GM21526 (cell line): Measurements from ENCODE around the gene DENND4B.

ENCODE experiments used
- ATAC-seq: cut with Tn5 transposase; IDR thresholded peaks from one replicate; pipeline ENCODE4 v1.9.1; 2021; ENCODE audit warnings: moderate library complexity; ENCODE audit not compliant: unreplicated experiment, low FRiP score

DENND4B gene

GRCh38 chr1:153945795-153946621 is 510 bp downstream of the DENND4B start:
- ATAC-seq, result peak; percentile 47

DNA sequence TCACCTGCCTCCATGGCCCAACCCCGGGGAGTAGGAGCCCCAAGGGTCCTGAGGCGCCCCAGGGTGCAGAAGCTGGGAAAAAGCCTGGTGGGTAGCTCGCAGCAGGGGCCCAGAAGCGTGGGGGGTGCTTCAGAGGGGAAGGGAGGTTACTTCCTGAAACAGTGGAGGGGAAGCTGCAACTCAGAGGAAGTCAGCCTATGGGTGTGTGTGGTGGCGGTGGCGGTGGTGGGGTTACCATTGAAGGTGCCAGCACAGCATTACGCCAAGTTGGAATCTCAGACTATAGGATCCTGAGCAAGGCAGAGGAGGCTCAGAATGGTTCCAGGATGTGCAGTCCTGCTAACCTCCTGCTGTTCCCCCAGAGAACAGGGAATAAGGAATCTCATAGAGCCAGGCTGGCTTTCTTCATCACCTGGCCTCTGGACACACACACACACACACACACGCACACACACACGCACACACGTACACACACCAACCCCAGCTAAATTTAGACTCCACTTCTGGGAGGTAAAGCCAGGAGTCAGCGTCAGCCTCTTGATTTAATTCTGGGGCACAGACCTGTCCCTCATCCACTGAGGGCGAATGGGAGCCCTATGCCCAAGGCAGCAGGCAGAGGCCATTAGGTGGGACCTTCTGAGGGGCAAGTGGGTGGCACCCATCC is 1.3 kb downstream of the DENND4B start:
- ATAC-seq, result peak; percentile 27

DNA sequence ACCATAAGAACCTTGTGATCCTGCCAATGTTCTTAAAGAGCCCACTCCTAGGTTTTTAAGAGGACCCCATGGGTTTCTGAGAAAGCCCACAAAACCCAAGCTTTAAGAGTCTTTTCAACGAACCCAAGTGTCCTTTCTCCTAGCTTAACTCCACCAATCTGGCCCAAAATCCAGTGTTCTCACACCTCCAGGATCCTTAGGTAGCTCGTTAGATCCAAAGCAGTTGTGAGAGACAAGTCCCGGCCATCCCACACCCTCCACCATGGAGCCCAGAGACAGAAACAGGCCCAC is 1.7 kb downstream of the DENND4B start:
- no peak for ATAC-seq

DNA sequence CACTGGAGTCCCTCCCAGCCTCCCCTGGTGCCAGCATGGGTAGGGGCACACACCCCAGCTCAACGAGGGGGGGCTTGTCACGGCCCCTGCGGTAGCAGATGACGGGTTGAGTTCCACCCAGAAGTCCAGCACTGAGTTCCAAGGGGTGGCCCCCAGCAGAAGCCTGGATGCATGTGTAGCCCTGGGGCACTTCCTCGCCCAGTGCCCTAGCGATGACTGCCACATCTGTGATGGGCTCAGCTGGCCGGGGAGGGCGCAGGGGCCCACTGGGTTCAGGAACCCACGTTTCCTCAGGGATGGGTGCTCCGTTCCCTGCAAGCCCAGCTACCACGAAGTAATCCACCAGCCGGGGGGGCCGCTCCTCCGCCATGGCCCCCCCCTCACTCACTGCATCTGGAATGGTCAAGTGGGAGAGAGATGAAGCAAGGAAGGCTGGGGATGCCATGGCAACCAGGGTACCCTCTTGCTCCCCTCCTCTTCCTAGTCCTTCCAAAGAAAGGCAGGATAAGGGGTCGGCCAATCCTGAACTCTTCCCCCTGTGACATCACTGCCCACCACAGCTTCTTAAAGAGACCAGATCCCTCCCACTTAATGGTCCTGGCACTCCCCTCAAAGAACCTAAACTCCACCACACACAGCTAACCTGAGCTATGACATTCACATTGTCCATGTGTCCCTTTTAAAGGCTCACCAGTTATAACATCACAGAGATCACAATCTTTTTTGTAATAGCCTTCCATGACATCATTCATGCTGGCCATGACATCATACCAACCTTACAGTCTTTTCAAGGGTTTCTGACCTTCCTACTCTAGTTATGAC is 2.3 kb downstream of the DENND4B start:
- ATAC-seq, result no peak

DNA sequence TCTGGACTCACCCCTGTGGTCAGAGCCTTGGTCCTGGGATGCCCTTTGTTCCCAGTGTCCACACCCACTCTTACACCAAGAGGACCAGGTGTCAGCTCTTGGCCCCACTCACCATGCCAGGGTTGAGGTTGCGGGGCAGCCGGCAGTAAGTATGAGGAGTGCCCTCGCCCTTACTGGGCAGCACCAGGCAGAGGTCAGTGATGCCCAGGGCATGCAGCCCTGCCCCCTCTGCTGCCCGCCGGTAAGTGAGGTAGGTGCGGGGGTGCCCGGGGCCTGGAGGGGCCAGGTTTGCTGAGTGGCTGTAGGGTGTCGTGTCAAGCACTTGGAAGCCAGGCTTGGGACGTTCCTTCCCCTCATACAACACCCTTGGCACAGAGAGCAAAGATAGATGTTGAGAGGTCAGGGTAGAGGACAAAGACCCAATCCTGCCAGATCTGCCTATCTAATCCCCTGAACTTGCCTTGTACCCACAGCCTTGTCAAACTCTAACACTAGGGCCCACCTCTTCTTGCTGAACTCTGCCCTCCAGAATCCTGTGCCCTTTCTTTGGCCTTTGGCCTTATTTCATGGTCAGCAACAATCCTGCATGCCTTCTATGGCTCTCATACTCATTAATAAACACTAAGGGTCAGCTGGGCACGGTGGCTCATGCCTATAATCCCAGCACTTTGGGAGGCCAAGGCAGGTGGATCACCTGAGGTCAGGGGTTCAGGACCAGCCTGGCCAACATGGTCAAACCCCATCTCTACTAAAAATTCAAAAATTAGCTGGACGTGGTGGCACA is 3.6 kb downstream of the DENND4B start:
- no peak for ATAC-seq

DNA sequence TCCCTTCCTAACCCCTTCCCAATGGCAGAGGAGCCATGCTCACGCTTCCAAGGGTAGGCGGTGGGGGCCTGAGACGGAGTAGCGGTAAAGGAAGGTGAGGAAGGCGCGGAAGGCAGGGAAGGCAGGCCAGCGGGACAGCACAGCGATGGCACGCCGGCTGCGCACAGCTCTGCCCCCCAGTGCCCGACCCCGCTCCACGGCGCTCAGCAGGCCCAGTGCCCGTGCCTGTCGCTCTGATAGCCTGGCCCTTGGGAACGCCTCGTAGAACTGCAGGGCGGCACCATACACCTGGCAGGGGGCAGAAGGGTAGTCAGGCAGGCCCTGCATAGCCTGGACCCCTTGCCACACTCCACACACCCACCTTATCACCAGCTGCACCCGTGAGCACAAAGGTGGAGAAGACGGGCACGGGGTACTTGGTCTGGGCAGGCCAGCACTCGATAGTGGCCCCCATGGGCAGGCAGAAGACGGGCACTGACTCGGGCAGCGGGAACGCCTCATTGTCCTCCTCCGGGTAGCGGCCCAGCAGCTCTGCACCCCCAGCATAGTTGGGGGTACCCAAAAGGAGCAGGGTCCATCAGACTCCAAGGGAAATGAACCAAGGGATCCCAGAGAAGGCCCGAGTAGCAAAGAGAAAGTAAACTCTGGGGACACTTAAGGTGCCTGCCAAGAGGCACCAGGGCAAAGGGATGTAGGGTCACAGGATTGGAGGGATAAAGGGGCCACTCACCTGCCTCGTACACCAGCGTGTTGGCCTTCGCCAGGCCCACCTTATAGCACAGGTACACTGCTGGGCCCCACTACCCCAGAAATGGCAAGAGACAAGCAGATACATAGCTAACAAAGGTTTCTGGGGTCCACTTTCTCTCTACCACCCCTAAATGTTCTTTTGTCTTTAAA is 4.4 kb downstream of the DENND4B start:
- no peak for ATAC-seq

DNA sequence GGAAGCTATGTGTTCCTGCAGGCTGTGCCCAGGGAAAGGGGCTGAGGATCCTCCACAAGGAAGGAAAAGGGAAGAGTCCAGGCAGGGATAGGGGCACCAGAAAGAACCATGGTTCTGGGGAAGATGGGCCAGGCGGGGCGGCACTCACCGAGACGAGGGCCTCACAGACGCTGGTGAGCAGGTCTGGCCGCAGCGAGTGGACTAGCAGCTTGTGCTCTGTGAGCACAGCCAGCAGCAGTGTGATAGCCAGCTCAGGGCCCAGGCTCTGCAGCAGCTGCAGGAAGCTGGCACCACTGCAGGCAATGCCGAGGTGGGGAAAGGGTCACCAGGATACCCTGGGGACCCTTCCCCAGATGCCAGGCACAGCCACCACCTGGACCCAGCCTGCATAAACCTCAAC is 5.8 kb downstream of the DENND4B start:
- ATAC-seq, result no peak

DNA sequence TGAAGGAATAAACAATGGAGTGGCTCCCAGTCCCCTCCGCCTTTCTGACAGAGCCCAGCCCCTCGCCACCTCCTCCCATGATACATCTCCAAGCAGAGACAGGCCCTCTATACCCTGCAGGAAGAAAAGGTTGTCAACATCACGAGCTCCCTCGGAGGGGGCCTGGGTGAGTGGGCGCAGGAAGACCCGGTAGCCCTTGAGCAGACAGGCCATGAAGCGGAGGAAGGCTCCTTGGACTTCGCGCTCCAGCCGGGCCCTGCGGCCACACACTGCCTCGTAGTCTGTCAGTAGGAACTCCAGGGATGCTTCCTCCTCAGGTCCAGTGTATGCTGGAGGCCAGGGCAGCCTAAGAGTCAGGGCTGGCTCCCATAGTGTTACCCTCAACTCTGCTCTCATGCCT is 7.0 kb downstream of the DENND4B start:
- no peak for ATAC-seq

- ATAC-seq, result no peak
Measured at GRCh38 chr1:153938996-153939395, 7.5 kb downstream of the DENND4B start.

GRCh38 chr1:153937331-153937730 is 9.2 kb downstream of the DENND4B start:
- ATAC-seq, result no peak

DNA sequence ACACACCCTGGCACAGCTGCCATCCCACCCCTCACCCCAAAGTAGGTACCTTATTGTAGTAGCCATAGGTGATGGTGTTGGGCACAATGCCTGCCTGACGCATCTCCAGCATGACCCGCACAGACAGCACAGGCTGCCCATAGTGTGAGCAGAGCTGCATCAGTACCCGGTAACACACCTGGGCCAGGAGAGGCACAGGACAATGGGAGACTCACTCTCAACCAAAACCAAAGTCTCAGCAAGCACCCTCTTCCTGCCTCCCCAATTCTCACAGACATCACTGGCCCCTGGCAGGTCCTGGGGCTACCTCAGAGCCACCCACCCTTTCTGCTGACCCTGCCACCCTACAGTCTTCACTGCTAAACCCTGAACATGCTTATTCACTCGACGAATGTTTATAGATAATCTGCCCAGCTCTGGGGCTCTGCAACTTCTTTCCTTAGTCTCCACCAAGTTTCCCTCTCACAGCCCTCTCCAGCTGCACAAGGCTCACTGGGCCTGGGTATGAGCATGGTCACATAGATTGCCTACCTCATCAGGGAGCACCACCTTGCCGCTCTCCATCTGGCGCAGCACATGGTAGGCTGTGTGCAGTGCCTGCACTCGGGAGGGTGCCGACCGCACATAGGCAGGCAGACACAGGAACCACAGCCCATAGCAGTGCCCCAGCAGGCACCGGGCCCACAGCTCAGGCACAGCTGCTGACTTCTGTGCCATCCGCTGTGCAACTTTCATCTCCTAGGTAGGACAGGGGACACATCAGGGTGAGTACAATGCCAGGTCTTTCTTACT is 10.3 kb downstream of the DENND4B start:
- no peak for ATAC-seq

GRCh38 chr1:153934746-153935145 is 11.8 kb downstream of the DENND4B start:
- ATAC-seq, result no peak

DNA sequence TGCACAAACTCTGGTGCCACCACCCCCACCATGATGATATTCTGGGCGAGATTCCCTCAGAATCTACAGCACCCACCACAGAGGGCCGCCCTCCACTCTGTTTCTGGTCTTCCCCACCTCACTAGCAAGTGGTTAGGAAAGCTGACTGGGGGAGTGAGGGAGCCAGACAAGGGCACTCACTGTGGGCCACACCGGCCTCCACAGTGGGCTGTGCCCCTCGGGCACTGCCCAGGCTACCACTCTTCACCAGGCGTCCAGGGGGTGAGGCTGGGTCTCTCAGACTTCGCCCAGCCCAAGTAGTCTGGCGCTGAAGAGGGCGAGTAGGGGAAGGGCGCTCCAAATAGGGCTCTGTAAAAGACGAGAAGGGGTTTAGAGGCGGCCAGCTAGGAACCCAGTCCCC is 12.6 kb downstream of the DENND4B start:
- no peak for ATAC-seq

DNA sequence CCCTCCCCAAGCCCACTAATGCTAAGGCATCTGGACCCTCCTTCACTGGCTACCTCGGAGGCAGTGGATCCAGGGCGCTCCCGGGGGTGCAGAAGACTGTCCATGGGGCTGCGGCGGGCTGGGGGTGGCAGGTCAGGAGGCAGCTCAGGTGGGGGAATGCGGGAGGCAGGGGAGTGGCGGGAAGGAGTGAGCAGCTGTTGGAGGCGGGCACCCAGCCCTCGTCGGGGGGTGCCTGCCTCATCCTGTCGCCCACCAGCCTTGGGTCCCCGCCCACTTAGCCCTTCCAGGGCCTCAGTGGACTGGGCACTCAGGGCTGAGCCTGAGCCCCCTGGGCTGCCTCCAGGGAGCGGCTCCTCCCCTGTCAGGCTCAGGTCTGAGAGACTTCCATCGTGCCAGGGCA is 13.1 kb downstream of the DENND4B start:
- ATAC-seq, result no peak

- ATAC-seq, result no peak
Measured at GRCh38 chr1:153932156-153933131, 14.1 kb downstream of the DENND4B start.

GRCh38 chr1:153929981-153930948 is 16.3 kb downstream of the DENND4B start:
- no peak for ATAC-seq

- ATAC-seq, result no peak
Measured at GRCh38 chr1:153929426-153929825, 17.1 kb downstream of the DENND4B start.
